Measurements from ENCODE around the gene ARID2.

DNA sequence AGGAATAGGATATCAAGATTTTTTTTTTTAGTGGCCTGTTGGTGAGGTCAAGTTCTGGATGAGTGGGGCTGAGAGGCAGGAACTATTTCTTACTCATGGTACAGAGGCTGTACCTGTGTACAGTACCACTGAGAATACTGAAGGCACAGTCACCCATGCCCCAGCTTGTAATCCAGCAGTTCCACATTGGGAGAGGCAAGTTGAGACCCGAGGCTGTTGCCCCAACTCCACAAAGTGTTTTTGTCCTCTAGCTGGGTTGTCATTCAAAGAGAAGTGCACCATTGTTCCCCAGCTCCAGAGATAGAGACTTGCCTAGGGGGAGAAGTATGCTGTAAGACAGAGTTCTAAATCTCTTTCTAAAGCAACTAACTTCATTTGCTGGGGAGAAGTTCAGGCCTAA, 38.7 kb downstream of the ARID2 start:
- TF ChIP-seq, protein P1, sequence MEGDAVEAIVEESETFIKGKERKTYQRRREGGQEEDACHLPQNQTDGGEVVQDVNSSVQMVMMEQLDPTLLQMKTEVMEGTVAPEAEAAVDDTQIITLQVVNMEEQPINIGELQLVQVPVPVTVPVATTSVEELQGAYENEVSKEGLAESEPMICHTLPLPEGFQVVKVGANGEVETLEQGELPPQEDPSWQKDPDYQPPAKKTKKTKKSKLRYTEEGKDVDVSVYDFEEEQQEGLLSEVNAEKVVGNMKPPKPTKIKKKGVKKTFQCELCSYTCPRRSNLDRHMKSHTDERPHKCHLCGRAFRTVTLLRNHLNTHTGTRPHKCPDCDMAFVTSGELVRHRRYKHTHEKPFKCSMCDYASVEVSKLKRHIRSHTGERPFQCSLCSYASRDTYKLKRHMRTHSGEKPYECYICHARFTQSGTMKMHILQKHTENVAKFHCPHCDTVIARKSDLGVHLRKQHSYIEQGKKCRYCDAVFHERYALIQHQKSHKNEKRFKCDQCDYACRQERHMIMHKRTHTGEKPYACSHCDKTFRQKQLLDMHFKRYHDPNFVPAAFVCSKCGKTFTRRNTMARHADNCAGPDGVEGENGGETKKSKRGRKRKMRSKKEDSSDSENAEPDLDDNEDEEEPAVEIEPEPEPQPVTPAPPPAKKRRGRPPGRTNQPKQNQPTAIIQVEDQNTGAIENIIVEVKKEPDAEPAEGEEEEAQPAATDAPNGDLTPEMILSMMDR (IDR thresholded peaks at IDR 0.05; ENCODE audit: low read depth, low read length, missing input control): no peak
- TF ChIP-seq, protein P2, sequence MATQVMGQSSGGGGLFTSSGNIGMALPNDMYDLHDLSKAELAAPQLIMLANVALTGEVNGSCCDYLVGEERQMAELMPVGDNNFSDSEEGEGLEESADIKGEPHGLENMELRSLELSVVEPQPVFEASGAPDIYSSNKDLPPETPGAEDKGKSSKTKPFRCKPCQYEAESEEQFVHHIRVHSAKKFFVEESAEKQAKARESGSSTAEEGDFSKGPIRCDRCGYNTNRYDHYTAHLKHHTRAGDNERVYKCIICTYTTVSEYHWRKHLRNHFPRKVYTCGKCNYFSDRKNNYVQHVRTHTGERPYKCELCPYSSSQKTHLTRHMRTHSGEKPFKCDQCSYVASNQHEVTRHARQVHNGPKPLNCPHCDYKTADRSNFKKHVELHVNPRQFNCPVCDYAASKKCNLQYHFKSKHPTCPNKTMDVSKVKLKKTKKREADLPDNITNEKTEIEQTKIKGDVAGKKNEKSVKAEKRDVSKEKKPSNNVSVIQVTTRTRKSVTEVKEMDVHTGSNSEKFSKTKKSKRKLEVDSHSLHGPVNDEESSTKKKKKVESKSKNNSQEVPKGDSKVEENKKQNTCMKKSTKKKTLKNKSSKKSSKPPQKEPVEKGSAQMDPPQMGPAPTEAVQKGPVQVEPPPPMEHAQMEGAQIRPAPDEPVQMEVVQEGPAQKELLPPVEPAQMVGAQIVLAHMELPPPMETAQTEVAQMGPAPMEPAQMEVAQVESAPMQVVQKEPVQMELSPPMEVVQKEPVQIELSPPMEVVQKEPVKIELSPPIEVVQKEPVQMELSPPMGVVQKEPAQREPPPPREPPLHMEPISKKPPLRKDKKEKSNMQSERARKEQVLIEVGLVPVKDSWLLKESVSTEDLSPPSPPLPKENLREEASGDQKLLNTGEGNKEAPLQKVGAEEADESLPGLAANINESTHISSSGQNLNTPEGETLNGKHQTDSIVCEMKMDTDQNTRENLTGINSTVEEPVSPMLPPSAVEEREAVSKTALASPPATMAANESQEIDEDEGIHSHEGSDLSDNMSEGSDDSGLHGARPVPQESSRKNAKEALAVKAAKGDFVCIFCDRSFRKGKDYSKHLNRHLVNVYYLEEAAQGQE (IDR thresholded peaks at IDR 0.05): no peak
- no peak for TF ChIP-seq GABPA (IDR thresholded peaks at IDR 0.05 in 1 of 2, conservative IDR thresholded peaks at IDR 0.05 in 1 of 2)
- no peak for TF ChIP-seq JUND (IDR thresholded peaks at IDR 0.05)
- TF ChIP-seq HNF4A (conservative IDR thresholded peaks at IDR 0.05): no peak
- TF ChIP-seq NR2F2 (IDR thresholded peaks at IDR 0.05): no peak
